HepG2 (cell line): Measurements from ENCODE around the gene PIP5K1A.

Experiments
- CTCF ChIP-seq: sonication (generic); formaldehyde crosslinking; IDR thresholded peaks from 2 replicates; pipeline ENCODE4 v1.5.0; 2020; ENCODE audit warnings: mild to moderate bottlenecking, missing genetic modification reagents, moderate library complexity
- FOSL2 ChIP-seq: sonication (generic); formaldehyde crosslinking; IDR thresholded peaks from 2 replicates; pipeline ENCODE4 v1.4.0; 2020; ENCODE audit warnings: missing genetic modification reagents
- HDAC2 ChIP-seq: sonication (generic); formaldehyde crosslinking; IDR thresholded peaks from 2 replicates; pipeline ENCODE4 v1.4.0; 2020; ENCODE audit warnings: missing genetic modification reagents
- HNRNPK ChIP-seq: fragments of 200-400 bp; formaldehyde crosslinking; IDR thresholded peaks from 2 replicates; pipeline ENCODE4 v1.6.1; 2018; ENCODE audit warnings: low read length, low read depth, moderate library complexity, mild to moderate bottlenecking; ENCODE audit not compliant: poor library complexity, severe bottlenecking
- PAF1 ChIP-seq: IDR thresholded peaks from 2 replicates; pipeline ENCODE4 v1.6.1; 2016; ENCODE audit warnings: missing genetic modification reagents, missing compliant biosample characterization
- STAT5B ChIP-seq: sonication (generic); formaldehyde crosslinking; IDR thresholded peaks from 2 replicates; pipeline ENCODE4 v1.4.0; 2020; ENCODE audit warnings: missing genetic modification reagents
- USF2 ChIP-seq, 2 experiments: sonication (generic) in 1 of 2; formaldehyde crosslinking in 1 of 2; IDR thresholded peaks; 2 replicates each; pipeline versions ENCODE4 v1.5.1 to v1.6.1; 2011 to 2020; ENCODE audit warnings: borderline replicate concordance in 1 of 2, low read depth in 1 of 2, low read length in 1 of 2, mild to moderate bottlenecking in 1 of 2, missing genetic modification reagents in 1 of 2, moderate library complexity in 1 of 2
- ZSCAN29 ChIP-seq: sonication (generic); formaldehyde crosslinking; conservative IDR thresholded peaks from 2 replicates; pipeline ENCODE4 v1.4.0; 2020; ENCODE audit warnings: mild to moderate bottlenecking, missing genetic modification reagents

GRCh38 chr1:151189637-151190445, 8.5 kb upstream of the PIP5K1A start, which contains the start of gene VPS72:
- TF ChIP-seq STAT5B (CRISPR knock-in tag) (peak; percentile 90; the same call in 1 of the 2 replicates), PAF1 (no peak), FOSL2 (peak; percentile 51), CTCF (CRISPR knock-in tag) (peak; percentile 51), USF2 (IDR thresholded peaks at IDR 0.05; ENCODE audit: low read depth, low read length) (no peak), USF2 (CRISPR knock-in tag; IDR thresholded peaks at IDR 0.05; ENCODE audit: borderline replicate concordance) (no peak), HNRNPK (no peak), ZSCAN29 (no peak), HDAC2 (CRISPR knock-in tag) (peak; percentile 75)
